GM12873 (cell line): ENCODE measurements around the gene FBH1.

Experiments used
- CTCF ChIP-seq: IDR thresholded peaks from 2 replicates; pipeline ENCODE4 v1.5.1; 2012; ENCODE audit warnings: low read depth, mild to moderate bottlenecking, moderate library complexity, low read length, control low read depth; ENCODE audit not compliant: insufficient read depth; ENCODE audit errors: missing control alignments

FBH1 gene

DNA sequence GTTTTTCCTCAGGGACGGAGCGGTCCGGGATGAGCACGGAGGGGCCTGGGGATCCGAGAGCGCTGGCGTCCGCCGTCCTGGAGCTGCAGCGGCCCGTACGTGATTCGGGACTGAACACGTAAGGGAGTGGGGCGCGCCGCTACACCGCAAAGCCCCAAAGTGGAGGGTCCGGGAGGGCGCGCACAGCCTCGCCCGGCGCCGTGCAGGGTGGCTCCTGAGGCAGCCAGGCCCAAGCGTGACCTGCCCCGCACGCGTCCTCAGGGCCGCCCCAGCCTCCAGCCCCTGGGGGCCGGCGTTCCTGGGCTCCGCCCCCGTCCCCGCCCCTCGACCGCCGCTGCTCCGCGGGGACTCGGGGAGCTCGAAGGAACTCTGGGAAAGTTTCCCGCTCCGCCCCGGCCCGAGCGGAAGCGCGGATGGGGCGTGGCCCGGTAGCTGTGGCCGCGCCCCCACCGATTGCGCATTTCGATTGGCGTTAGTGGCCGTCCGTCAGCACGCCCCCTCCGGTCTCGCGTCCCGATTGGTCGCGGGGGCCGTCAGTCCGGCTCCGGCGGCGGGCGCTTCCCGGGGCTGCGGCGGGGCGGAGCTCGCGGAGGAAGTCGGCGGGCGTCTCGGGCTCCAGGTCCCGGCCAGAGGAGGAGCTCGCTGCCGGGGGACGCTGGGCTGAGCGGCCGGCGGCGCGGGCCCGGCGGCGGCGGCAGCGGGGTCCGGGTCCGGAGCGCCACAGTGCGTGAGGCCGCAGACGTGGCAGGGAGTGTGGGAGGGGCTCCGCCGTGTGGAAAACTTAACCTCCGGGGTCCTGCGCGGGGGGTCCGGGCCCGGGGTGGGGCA, at the start of gene FBH1, which contains the start of gene ANKRD16:
Gene FBH1 (plus strand): TSS at position 620 of the 828 bp plus-strand sequence. CDS start 103 bp downstream, at position 723.
Gene ANKRD16 (minus strand): TSS at position 270 of the 828 bp plus-strand sequence. CDS start 539 bp downstream, outside the sequence.
- TF ChIP-seq CTCF, result no peak

GRCh38 chr10:5840314-5841307, 49.4 kb upstream of the FBH1 start:
- TF ChIP-seq CTCF, result no peak

GRCh38 chr10:5841965-5842364, 48.1 kb upstream of the FBH1 start:
- no peak for TF ChIP-seq CTCF

DNA sequence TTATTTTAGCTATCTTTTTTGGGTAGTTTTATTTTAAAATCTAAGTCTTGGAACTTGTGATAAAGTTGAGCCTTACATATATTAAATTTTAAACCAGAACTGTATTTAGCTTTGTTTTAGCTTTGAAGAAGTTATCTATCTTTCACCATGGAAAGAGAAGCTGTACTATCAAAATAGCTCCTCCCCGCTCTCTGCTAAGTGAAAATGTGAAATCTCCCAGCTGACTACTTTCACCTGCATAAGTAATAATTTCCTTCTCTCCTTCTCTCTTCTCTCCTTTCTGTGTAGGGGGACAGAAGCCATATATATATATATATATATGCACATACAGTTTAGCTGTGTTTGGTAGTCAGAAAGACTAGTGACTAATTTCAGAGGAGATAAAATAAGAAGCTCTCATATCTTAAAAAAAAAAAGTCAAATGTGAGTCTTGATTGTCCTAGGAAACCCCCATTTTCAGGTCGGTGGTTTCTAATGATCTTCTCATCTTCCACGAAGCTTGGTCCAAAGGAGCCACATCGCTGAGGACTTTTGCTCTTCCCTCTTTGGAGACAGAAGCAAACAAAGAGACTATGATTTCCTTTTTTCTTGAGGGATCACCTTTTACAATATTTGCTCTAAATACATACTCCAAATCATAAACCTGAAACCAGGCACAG, 46.2 kb upstream of the FBH1 start:
- TF ChIP-seq CTCF, result no peak

GRCh38 chr10:5844345-5845055, 45.5 kb upstream of the FBH1 start:
- no peak for TF ChIP-seq CTCF

GRCh38 chr10:5854131-5854475, 35.9 kb upstream of the FBH1 start:
- no peak for TF ChIP-seq CTCF
